NCI-H524 (cell line): ENCODE data around the gene VPS52.
"Not testable (repeated sequence)": the region's sequence is repeated elsewhere in the genome, so short reads cannot be mapped to it uniquely, and the experiment has no call there.

Experiments
- DNase-seq, 2 experiments: peaks; one replicate each; lab custom pipeline; 2025; lab: John Stamatoyannopoulos, UW

VPS52 gene

GRCh38 chr6:33280539-33280938 lies 8.9 kb upstream of the VPS52 start:
- no peak for DNase-seq

DNA sequence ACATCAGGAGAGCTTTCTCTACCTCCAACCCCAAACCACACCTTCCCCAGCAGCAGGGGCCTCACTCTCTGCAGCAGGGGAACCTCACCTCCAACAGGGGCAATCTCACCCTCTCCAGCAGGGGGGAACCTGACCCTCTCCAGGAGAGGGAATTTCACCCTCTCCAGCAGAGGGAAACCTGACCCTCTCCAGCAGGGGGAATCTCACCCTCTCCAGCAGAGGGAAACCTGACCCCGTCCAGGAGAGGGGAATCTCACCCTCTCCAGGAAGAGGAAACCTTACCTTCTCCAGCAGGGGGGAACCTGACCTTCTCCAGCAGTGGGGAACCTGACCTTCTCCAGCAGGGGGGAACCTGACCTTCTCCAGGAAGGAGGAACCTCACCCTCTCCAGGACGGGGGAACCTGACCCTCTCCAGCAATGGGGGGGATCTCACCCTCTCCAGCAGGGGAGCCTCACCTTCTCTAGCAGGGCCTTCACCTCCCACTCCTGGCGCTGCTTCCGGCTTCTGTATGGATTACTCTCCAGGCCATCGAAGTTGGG lies 8.4 kb upstream of the VPS52 start:
- DNase-seq = peak; percentile 44 to 71

DNA sequence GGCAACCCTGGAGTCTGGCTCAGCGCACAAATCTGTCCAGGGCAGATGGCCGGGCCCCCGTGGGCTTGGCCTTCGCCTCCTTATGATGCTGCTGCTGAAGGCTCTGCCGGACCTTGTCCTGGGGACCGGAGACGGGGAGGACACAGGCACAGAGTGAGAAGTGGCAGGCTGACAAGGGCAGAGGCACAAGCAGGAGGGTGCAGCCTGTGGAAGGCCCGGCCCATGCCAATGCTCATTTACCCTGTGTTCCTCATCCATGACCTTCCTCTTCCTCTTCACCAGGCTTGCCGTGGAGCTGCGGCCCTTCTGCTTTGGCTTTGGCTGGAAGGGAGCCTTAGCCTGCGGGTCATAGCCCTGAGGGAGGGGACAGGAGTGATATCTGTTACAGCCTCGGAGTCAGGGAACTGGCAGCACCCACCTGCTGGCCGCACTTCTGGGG lies 7.6 kb upstream of the VPS52 start:
- DNase-seq = no peak

DNA sequence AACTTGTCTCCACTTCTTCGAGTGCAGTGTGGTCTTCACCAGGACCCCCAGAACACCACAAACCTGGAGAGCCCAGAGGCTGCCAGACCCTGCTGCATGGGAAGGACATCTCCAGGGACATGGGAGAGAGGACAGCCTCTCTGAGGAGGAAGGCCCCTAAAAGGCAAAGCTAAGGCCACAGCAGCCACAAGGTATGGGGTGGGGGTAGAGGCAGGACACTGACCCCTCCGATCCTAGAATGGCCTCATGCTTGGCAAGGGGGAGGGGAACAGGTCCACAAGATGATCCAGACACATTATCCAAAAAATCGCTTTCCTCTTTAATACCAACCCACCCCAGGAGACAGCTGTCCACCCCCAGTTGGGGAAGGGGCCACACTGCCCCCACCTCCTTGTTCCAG lies 7.1 kb upstream of the VPS52 start:
- DNase-seq = no peak

- no peak for DNase-seq
Observed at GRCh38 chr6:33278392-33278741, 6.7 kb upstream of the VPS52 start.

DNA sequence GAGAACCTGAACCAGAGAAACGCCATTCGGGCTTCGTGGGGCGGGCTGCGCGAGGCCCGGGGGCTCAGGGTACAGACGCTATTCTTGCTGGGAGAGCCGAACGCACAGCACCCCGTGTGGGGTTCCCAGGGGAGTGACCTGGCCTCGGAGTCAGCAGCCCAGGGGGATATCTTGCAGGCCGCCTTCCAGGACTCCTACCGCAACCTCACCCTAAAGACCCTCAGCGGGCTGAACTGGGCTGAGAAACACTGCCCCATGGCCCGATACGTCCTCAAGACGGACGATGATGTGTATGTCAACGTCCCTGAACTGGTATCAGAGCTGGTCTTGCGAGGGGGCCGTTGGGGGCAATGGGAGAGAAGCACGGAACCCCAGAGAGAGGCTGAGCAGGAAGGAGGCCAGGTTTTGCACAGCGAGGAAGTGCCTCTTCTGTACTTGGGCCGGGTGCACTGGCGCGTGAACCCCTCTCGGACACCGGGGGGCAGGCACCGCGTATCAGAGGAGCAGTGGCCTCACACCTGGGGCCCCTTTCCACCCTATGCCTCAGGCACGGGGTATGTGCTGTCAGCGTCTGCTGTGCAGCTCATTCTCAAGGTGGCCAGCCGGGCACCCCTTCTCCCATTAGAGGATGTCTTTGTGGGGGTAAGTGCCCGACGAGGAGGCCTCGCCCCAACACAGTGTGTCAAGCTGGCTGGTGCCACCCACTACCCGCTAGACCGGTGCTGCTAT lies 6.2 kb upstream of the VPS52 start:
- DNase-seq = no peak

DNA sequence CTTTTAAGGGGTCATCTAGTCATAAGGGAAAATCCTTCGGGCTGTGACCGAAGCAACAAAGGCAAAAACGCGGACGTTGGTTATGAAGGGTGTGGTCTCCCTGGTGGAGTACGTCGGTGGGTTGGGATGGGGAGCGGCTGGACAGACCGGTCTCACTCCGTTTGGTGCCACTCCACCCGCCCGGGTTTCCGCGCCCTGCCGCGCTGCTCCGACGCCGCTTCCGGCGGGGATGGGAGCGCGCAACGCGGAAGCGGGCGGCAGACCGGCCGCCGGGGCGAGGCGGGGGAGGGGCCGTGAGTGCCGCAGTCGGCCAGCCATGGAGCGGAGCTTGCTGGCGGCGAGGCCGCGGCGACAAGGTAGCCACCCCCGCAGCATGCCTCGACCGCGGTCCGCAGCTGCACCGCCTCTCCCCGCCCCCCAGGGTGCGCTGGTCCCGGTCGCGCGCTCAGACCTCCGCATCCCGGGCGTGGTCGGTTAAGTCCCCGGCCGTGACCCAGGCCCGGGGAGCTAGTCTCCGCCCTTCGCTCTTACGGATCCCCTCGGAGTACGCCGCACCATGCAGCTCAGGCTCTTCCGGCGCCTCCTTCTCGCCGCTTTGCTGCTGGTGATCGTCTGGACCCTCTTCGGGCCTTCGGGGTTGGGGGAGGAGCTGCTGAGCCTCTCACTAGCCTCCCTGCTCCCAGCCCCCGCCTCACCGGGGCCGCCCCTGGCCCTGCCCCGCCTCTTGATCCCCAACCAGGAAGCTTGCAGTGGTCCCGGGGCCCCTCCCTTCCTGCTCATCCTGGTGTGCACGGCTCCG lies 5.4 kb upstream of the VPS52 start, which contains the start of gene B3GALT4:
Gene B3GALT4 (plus strand): TSS at position 260 of the 799 bp plus-strand sequence. CDS start 297 bp downstream, at position 557.
- DNase-seq = peak; percentile 40 to 65

- no peak for DNase-seq
Observed at GRCh38 chr6:33276581-33276863, 4.8 kb upstream of the VPS52 start.

DNA sequence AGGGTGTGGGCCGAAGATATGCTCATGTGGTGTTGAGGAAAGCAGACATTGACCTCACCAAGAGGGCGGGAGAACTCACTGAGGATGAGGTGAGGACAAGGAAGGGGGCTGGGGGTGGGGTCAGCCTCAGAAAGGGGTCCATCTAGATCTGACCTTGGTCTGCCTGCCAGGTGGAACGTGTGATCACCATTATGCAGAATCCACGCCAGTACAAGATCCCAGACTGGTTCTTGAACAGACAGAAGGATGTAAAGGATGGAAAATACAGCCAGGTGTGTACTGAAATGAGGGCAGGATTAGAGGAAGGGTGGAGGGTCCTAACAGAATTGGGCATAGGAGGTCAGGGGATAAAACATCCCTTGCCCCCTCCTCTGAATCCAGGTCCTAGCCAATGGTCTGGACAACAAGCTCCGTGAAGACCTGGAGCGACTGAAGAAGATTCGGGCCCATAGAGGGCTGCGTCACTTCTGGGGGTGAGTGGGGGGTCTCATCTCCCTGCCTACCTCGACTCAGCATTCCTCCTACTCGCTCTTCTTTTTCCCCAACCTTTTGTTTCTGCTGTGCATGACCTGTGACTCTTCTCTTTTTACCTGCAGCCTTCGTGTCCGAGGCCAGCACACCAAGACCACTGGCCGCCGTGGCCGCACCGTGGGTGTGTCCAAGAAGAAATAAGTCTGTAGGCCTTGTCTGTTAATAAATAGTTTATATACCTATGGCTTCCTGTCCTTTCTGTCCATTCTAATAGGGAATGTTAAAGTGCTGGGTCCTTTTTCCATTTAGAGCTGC lies 4.3 kb upstream of the VPS52 start:
- not testable (repeated sequence) for DNase-seq

- no peak for DNase-seq
Observed at GRCh38 chr6:33273924-33274902, 2.5 kb upstream of the VPS52 start.

- DNase-seq = no peak
Observed at GRCh38 chr6:33273129-33273923, 1.6 kb upstream of the VPS52 start.

DNA sequence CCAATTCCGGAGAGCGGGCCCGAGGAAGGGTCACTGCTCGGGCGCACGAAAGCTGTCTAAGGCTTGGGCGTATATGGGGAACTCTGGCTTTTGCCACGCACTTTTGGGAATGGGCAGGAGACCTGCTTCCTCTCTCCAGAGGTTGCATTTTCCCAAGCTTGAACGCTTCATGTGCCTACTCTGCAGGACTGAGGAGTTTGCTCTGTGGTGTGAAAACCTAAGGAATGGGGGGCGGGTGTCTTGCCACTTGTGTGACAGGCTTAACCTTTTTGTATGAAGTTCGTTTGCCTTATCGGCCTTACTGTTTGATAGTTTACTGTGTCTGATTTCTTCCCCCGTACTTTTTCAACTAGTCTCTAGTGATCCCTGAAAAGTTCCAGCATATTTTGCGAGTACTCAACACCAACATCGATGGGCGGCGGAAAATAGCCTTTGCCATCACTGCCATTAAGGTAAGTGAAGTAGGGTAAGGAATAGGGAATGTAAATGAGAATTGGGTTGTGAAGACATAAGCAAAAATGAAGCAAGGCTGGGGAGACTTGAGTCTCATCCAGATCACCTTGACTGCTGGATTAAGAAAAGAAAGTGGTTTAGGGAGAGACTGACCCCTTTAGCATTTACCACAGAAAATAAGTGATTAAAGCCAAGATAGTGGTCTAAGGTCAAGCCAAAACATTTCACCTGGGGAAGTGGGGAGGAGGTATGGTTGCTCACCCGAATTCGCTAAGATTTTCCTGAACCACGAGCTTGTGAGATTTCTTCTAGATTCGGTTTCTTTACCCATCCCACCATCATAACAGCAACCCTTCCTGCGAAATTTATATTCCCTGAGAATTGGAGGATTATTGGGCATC lies 826 bp upstream of the VPS52 start:
- no peak for DNase-seq

DNA sequence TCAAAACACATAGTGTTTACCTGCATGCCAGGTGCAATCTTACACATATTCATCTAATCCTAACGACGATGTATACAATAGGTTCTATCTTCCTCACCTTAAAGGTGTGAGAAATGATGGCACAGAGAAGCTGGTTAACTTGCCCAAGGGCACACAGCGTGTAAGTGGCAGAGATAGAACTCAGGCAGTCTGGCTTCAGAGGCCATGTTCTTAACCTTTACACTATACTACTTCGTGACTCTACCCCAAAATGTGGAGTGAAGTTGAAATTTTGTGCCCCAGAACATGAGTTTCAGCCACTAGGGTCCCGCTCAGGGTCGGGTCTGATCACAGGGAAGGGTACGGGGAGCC lies 584 bp downstream of the VPS52 start:
- DNase-seq = no peak

DNA sequence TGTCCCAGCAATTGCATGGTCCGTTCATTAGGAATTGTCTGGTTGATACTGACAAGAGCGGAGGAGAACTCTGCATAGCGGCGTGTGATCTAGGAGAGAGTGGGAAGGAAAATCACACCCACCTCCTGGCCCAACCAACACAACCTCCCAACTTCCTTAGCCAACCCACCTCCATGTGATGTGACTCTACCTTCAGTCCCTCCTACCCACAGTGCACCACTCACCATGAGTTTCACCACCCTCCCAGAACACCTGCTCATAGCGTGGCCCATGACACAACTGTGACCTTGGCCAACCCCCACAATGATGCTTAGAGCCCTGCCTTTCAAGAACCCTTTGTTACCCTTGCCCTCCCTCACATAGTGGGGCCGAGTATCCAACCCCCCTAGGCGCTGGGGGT lies 7.7 kb downstream of the VPS52 start:
- DNase-seq = no peak

DNA sequence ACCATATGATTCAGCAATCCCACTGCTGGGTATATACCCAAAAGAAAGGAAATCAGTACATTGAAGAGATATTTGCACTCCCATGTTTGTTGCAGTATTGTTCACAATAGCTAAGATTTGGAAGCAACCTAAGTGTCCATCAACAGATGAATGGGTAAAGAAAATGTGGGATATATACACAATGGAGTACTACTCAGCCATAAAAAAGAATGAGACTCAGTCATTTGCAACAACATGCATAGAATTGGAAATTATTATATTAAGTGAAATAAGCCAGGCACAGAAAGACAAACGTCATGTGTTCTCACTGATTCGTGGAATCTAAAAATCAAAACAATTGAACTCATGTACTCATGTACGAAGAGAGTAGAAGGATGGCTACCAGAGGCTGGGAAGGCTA lies 9.2 kb downstream of the VPS52 start:
- not testable (repeated sequence) for DNase-seq

- DNase-seq = no peak
Observed at GRCh38 chr6:33259032-33259431, 12.6 kb downstream of the VPS52 start.

- DNase-seq = no peak
Observed at GRCh38 chr6:33254591-33254990, 17.1 kb downstream of the VPS52 start.

- no peak for DNase-seq
Observed at GRCh38 chr6:33252759-33253158, 18.9 kb downstream of the VPS52 start.

DNA sequence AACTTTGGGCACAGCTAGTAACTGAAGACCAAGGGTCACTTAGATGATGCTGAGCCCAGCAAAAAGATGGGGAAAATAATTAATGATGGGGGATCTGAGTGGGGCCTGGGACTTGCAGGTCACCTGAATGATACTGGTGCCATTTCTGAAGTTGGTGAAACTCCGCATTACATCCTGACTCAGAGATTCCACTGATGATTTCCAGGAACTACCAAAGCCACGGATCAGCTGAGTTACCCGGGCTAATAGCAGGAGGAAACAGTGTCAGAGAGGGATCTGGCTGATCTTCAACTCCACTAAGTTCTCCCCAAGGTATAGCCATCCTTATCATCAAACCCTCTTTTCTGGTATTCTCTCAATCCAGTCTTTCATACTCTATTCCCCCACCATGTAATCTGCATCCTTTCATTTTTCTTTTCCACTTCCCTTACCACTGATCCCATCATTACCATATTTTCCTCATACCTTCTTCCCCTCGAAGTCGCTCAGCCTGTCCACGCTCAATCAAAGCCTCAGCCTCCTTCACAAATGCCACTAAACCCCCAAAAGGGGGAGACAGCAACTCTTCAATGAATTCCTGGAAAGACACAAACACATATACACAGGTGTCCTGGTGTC lies 20.2 kb downstream of the VPS52 start:
- no peak for DNase-seq
